CD4-positive, alpha-beta T cell (primary cell): ENCODE data around the gene IRX3. TPM values are rescaled to one million over a fixed set of nuclear protein-coding genes. Genes with fewer than 3 reads are reported as not detected.

ENCODE experiments used
- ATAC-seq: fragments of 200-7000 bp; cut with Tn5 transposase; one replicate; pipeline ENCODE4 v1.10.0; 2022; ENCODE audit warnings: mild to moderate bottlenecking; ENCODE audit not compliant: poor library complexity
- CTCF ChIA-PET: fragments of 350-600 bp; sonication (Branson Sonifier 250); formaldehyde crosslinking; loops from one replicate; lab custom pipeline; 2021; ENCODE audit warnings: antibody characterized with exemption, inconsistent platforms; lab: Charles Lee
- POLR2A ChIA-PET: fragments of 350-600 bp; sonication (Branson Sonifier 250); formaldehyde crosslinking; loops from one replicate; lab custom pipeline; 2021; ENCODE audit warnings: antibody characterized with exemption, inconsistent platforms; lab: Charles Lee
- DNase-seq, 14 experiments: peaks; one replicate each; pipeline ENCODE4 v3.0.0-alpha.2; 2013 to 2020; ENCODE audit warnings: mixed read lengths in 2 of 14
- H3K27ac ChIP-seq, 2 donors: one replicate each; pipeline versions ENCODE4 v1.5.1 to v1.7.0; 2013; ENCODE audit warnings: low read length in 2 of 2, low read depth in 1 of 2, mild to moderate bottlenecking in 1 of 2
- H3K27me3 ChIP-seq, 2 experiments: 1 replicate in 1 of 2; 2 replicates in 1 of 2; pipeline versions ENCODE4 v1.6.1 to v1.7.0; 2013; ENCODE audit warnings: low read length in 2 of 2, control low read depth in 1 of 2, mild to moderate bottlenecking in 1 of 2, moderate library complexity in 1 of 2; ENCODE audit not compliant: insufficient read depth in 2 of 2, control insufficient read depth in 1 of 2
- H3K36me3 ChIP-seq: one replicate; pipeline ENCODE4 v1.6.1; 2013; ENCODE audit warnings: low read length, control low read depth; ENCODE audit not compliant: insufficient read depth
- H3K4me1 ChIP-seq: one replicate; pipeline ENCODE4 v1.6.1; 2013; ENCODE audit warnings: low read length, control low read depth; ENCODE audit not compliant: insufficient read depth
- H3K4me3 ChIP-seq: one replicate; pipeline ENCODE4 v1.5.1; 2013; ENCODE audit warnings: mild to moderate bottlenecking, low read length, moderate library complexity
- H3K9me3 ChIP-seq, 2 experiments: 1 replicate in 1 of 2; 2 replicates in 1 of 2; pipeline versions ENCODE4 v1.6.1 to v1.7.0; 2013; ENCODE audit warnings: low read length in 2 of 2, mild to moderate bottlenecking in 2 of 2, control low read depth in 1 of 2, moderate library complexity in 1 of 2; ENCODE audit not compliant: control insufficient read depth in 1 of 2, insufficient read depth in 1 of 2
- H3K27ac Mint-ChIP-seq: one replicate; pipeline ENCODE4 v1.8.0; 2020; ENCODE audit warnings: mixed read lengths
- H3K27me3 Mint-ChIP-seq: one replicate; pipeline ENCODE4 v1.8.0; 2021; ENCODE audit warnings: mixed read lengths
- H3K36me3 Mint-ChIP-seq: one replicate; pipeline ENCODE4 v1.8.0; 2021; ENCODE audit warnings: low read depth, mixed read lengths
- H3K4me1 Mint-ChIP-seq: one replicate; pipeline ENCODE4 v1.8.0; 2021; ENCODE audit warnings: low read depth, mixed read lengths
- H3K4me3 Mint-ChIP-seq: one replicate; pipeline ENCODE4 v1.8.0; 2020; ENCODE audit warnings: mild to moderate bottlenecking, mixed read lengths
- H3K9me3 Mint-ChIP-seq: one replicate; pipeline ENCODE4 v1.8.0; 2020; ENCODE audit warnings: mixed read lengths
- CTCF ChIP-seq: fragments of 200-600 bp; IDR thresholded peaks from one replicate; pipeline ENCODE4 v1.8.0; 2022; ENCODE audit warnings: antibody characterized with exemption, mild to moderate bottlenecking
- intact Hi-C, 2 experiments: fragments of 100-400 bp; cut with DNase I in 1 of 2; cut with micrococcal nuclease in 1 of 2; formaldehyde crosslinking; loops; one replicate each; pipeline versions ENCODE4 v1.15.1 to v1.9.0; 2023 to 2025; cut with DNase I, micrococcal nuclease
- total RNA-seq, 174 experiments: library from RNA in 2 of 174; stranded (reverse) in 2 of 174; gene quantifications; one replicate each; pipeline ENCODE4 v1.2.3 and lab custom pipeline; 2021 to 2026

Gene IRX3
- total RNA-seq, 2 experiments from 2014 or later, result not detected

GRCh38 chr16:54283725-54284318, 2.8 kb downstream of the IRX3 start:
- CTCF ChIA-PET, result no interaction called here
- POLR2A ChIA-PET, result no interaction called here
- peaks cover 0 to 18% of the 10 kb centered on the region in 2 experiments for H3K9me3 ChIP-seq
- Mint-ChIP-seq H3K27ac (no peak overlapping the region), H3K36me3 (no peaks in the 10 kb centered on the region), H3K4me1 (peaks cover 19% of the 10 kb centered on the region), H3K9me3 (no peaks in the 10 kb centered on the region), H3K27me3 (peaks cover 67% of the 10 kb centered on the region), H3K4me3 (no peak overlapping the region)
- no peak for DNase-seq
- no peak for ATAC-seq
- H3K36me3 ChIP-seq, result no peaks in the 10 kb centered on the region
- H3K4me3 ChIP-seq, result no peak overlapping the region
- intact Hi-C loops, result no loop called here
- H3K27me3 ChIP-seq, result peaks cover 43 to 86% of the 10 kb centered on the region in 2 experiments
- H3K4me1 ChIP-seq, result peaks cover 15% of the 10 kb centered on the region
- TF ChIP-seq CTCF, result no peak
- no peak overlapping the region for H3K27ac ChIP-seq

- H3K27ac Mint-ChIP-seq, result no peak overlapping the region
- H3K36me3 Mint-ChIP-seq, result no peaks in the 10 kb centered on the region
- intact Hi-C loops, result no loop called here
- H3K4me1 Mint-ChIP-seq, result peaks cover 19% of the 10 kb centered on the region
- H3K27me3 Mint-ChIP-seq, result peaks cover 69% of the 10 kb centered on the region
- H3K36me3 ChIP-seq, result no peaks in the 10 kb centered on the region
- DNase-seq, result no peak
- H3K27ac ChIP-seq, result no peak overlapping the region
- ATAC-seq, result no peak
- peaks cover 15% of the 10 kb centered on the region for H3K4me1 ChIP-seq
- ChIA-PET CTCF (no interaction called here), POLR2A (no interaction called here)
- H3K4me3 ChIP-seq, result no peak overlapping the region
- TF ChIP-seq CTCF, result no peak
- peaks cover 0 to 18% of the 10 kb centered on the region in 2 experiments for H3K9me3 ChIP-seq
- peaks cover 43 to 81% of the 10 kb centered on the region in 2 experiments for H3K27me3 ChIP-seq
- H3K9me3 Mint-ChIP-seq, result no peaks in the 10 kb centered on the region
- no peak overlapping the region for H3K4me3 Mint-ChIP-seq
Observed at GRCh38 chr16:54282928-54283724, 3.5 kb downstream of the IRX3 start.

GRCh38 chr16:54282202-54282927, 4.2 kb downstream of the IRX3 start:
- peaks cover 38 to 75% of the 10 kb centered on the region in 2 experiments for H3K27me3 ChIP-seq
- no peaks in the 10 kb centered on the region for H3K36me3 ChIP-seq
- no peak overlapping the region for H3K4me3 Mint-ChIP-seq
- peak in 1 of 14 experiments; percentile 14 for DNase-seq
- peaks cover 0 to 17% of the 10 kb centered on the region in 2 experiments for H3K9me3 ChIP-seq
- H3K27ac ChIP-seq, result no peak overlapping the region
- H3K4me1 Mint-ChIP-seq, result peaks cover 19% of the 10 kb centered on the region
- no peak for TF ChIP-seq CTCF
- CTCF ChIA-PET, result no interaction called here
- ATAC-seq, result no peak
- POLR2A ChIA-PET, result no interaction called here
- H3K27me3 Mint-ChIP-seq, result peaks cover 69% of the 10 kb centered on the region
- H3K4me3 ChIP-seq, result no peak overlapping the region
- no peaks in the 10 kb centered on the region for H3K36me3 Mint-ChIP-seq
- intact Hi-C loops, result no loop called here
- H3K9me3 Mint-ChIP-seq, result no peaks in the 10 kb centered on the region
- peaks cover 15% of the 10 kb centered on the region for H3K4me1 ChIP-seq
- no peak overlapping the region for H3K27ac Mint-ChIP-seq
